Fibroblast of the aortic adventitia (primary cell): ENCODE data around the gene BUB1B. TPM values are rescaled to one million over a fixed set of nuclear protein-coding genes. Genes with fewer than 3 reads are reported as not detected.

ENCODE experiments used
- DNase-seq: peaks from one replicate; pipeline ENCODE4 v3.0.0-alpha.2; 2010; ENCODE audit warnings: low read depth
- H3K4me3 ChIP-seq: 2 replicates; pipeline ENCODE4 v1.5.1; 2011; ENCODE audit warnings: low read depth, mild to moderate bottlenecking, control low read depth, low read length, moderate library complexity
- CTCF ChIP-seq: IDR thresholded peaks from 2 replicates; pipeline ENCODE4 v1.5.1; 2011; ENCODE audit warnings: mild to moderate bottlenecking, low read length, control low read depth, inconsistent platforms; ENCODE audit not compliant: insufficient read depth
- total RNA-seq: library from RNA; depleted of rRNA; stranded (reverse); fragments of >200 nt; gene quantifications from 2 replicates; pipeline ENCODE4 v1.2.3, GENCODE V29; 2012; ENCODE audit warnings: low replicate concordance

The BUB1B gene
- total RNA-seq, 1 donor = 35.2 TPM

- TF ChIP-seq CTCF = no peak
- H3K4me3 ChIP-seq = peak overlapping the region; percentile 58
- no peak for DNase-seq
Measured at GRCh38 chr15:40252438-40253166, 91.7 kb downstream of the BUB1B start.

GRCh38 chr15:40253167-40253790, 92.4 kb downstream of the BUB1B start:
- peak overlapping the region; percentile 58 for H3K4me3 ChIP-seq
- no peak for DNase-seq
- no peak for TF ChIP-seq CTCF

GRCh38 chr15:40254452-40254851, 93.6 kb downstream of the BUB1B start:
- no peak for DNase-seq
- no peak for TF ChIP-seq CTCF
- H3K4me3 ChIP-seq = no peak overlapping the region

GRCh38 chr15:40255033-40255432, 94.2 kb downstream of the BUB1B start:
- DNase-seq = no peak
- H3K4me3 ChIP-seq = no peak overlapping the region
- no peak for TF ChIP-seq CTCF

- DNase-seq = no peak
- no peak for TF ChIP-seq CTCF
- no peak overlapping the region for H3K4me3 ChIP-seq
Measured at GRCh38 chr15:40256638-40257235, 95.9 kb downstream of the BUB1B start.

GRCh38 chr15:40257656-40258450, 97.0 kb downstream of the BUB1B start:
- DNase-seq = no peak
- TF ChIP-seq CTCF = no peak
- H3K4me3 ChIP-seq = no peak overlapping the region
